ENCODE results near the gene GPER1. TPM values are rescaled to one million over a fixed set of nuclear protein-coding genes. Genes with fewer than 3 reads are reported as not detected.

Gene GPER1
- total RNA-seq, 2 donors from 2014 or later, result 3.9 to 5.3 TPM

GRCh38 chr7:1106063-1106792 is 18.3 kb downstream of the GPER1 start:
- Histone ChIP-seq H3K4me3 (no peak overlapping the region), H3K36me3 (no peaks in the 10 kb centered on the region), H3K9me3 (no peaks in the 10 kb centered on the region), H3K27ac (no peak overlapping the region), H3K27me3 (replicated peaks; ENCODE audit: insufficient read depth) (no peaks in the 10 kb centered on the region), H3K4me1 (ENCODE audit: control insufficient read depth in 1 of 2, low read depth in 2 of 2) (peaks cover 10 to 19% of the 10 kb centered on the region in 2 donors)
- ATAC-seq (ENCODE audit: insufficient number of reproducible peaks, low FRiP score, low read depth) (no peak), DNase-seq (ENCODE audit: low spot score) (no peak)
- no peak for TF ChIP-seq CTCF (IDR thresholded peaks at IDR 0.05)

GRCh38 chr7:1106793-1107421 is 19.0 kb downstream of the GPER1 start:
- H3K9me3 ChIP-seq, result no peaks in the 10 kb centered on the region
- no peak for TF ChIP-seq CTCF (IDR thresholded peaks at IDR 0.05)
- no peaks in the 10 kb centered on the region for H3K27me3 ChIP-seq (replicated peaks; ENCODE audit: insufficient read depth)
- H3K27ac ChIP-seq, result no peak overlapping the region
- H3K4me3 ChIP-seq, result no peak overlapping the region
- H3K4me1 ChIP-seq (ENCODE audit: control insufficient read depth in 1 of 2, low read depth in 2 of 2), result peaks cover 8 to 12% of the 10 kb centered on the region in 2 donors
- no peak for DNase-seq (ENCODE audit: low spot score)
- ATAC-seq (ENCODE audit: insufficient number of reproducible peaks, low FRiP score, low read depth), result no peak
- no peaks in the 10 kb centered on the region for H3K36me3 ChIP-seq

GRCh38 chr7:1108264-1108920 is 20.5 kb downstream of the GPER1 start:
- no peaks in the 10 kb centered on the region for H3K9me3 ChIP-seq
- no peaks in the 10 kb centered on the region for H3K27me3 ChIP-seq (replicated peaks; ENCODE audit: insufficient read depth)
- no peak overlapping the region for H3K27ac ChIP-seq
- DNase-seq (ENCODE audit: low spot score) (no peak), ATAC-seq (ENCODE audit: insufficient number of reproducible peaks, low FRiP score, low read depth) (no peak)
- H3K4me1 ChIP-seq (ENCODE audit: control insufficient read depth in 1 of 2, low read depth in 2 of 2), result no peaks in the 10 kb centered on the region
- no peak for TF ChIP-seq CTCF (IDR thresholded peaks at IDR 0.05)
- no peaks in the 10 kb centered on the region for H3K36me3 ChIP-seq
- H3K4me3 ChIP-seq, result no peak overlapping the region

- DNase-seq (ENCODE audit: low spot score) (no peak), ATAC-seq (ENCODE audit: insufficient number of reproducible peaks, low FRiP score, low read depth) (no peak)
- H3K9me3 ChIP-seq, result no peaks in the 10 kb centered on the region
- no peak overlapping the region for H3K4me3 ChIP-seq
- no peaks in the 10 kb centered on the region for H3K36me3 ChIP-seq
- H3K27ac ChIP-seq, result no peak overlapping the region
- H3K27me3 ChIP-seq (replicated peaks; ENCODE audit: insufficient read depth), result no peaks in the 10 kb centered on the region
- H3K4me1 ChIP-seq (ENCODE audit: control insufficient read depth in 1 of 2, low read depth in 2 of 2), result no peaks in the 10 kb centered on the region
- TF ChIP-seq CTCF (IDR thresholded peaks at IDR 0.05), result no peak
These were observed 21.8 kb downstream of the GPER1 start for GRCh38 chr7:1109581-1110310.

- H3K27ac ChIP-seq, result no peak overlapping the region
- H3K4me3 ChIP-seq, result no peak overlapping the region
- no peaks in the 10 kb centered on the region for H3K27me3 ChIP-seq (replicated peaks; ENCODE audit: insufficient read depth)
- no peaks in the 10 kb centered on the region for H3K36me3 ChIP-seq
- no peak for TF ChIP-seq CTCF (IDR thresholded peaks at IDR 0.05)
- DNase-seq (ENCODE audit: low spot score) (no peak), ATAC-seq (ENCODE audit: insufficient number of reproducible peaks, low FRiP score, low read depth) (no peak)
- H3K4me1 ChIP-seq (ENCODE audit: control insufficient read depth in 1 of 2, low read depth in 2 of 2), result no peaks in the 10 kb centered on the region
- no peaks in the 10 kb centered on the region for H3K9me3 ChIP-seq
These were observed 22.4 kb downstream of the GPER1 start for GRCh38 chr7:1110358-1110757.
